ENCODE data around the gene TOP3B.
A peak's percentile ranks its signal among the peaks of the same experiment; 100 is the strongest.

The TOP3B gene

DNA sequence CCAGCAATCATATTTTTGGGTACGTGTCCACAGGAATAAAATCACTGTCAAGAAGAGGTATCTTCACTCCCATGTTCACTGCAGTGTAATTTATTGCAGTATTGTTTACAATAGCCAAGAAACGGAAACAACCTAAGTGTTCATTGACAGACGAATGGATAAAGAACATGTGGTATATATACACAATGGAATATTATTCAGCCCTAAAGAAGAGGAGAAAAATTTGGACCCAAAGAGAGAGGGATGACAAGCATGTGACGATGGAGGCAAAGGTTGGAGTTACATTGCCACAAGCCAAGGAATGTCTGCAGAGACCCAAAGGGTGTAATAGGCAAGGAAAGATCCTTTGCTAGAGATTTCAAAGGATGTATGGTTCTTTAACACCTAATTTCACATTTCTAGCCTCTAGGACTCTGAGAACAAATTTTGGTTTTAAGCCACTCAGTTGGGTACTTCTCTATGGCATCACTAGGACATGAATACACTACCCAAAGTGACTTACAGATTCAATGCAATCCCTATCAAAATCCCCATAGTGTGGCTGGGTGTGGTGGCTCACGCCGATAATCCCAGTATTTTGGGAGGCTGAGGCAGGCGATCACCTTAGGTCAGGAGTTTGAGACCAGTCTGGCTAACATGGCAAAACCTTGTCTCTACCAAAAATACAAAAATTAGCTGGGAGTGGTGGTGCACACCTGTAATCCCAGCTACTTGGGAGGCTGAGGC is 31.1 kb upstream of the TOP3B start:
- no peak for TF ChIP-seq Cebpa-rat (IDR thresholded peaks at IDR 0.05)
- H3K4me3 ChIP-seq, result no peak overlapping the region
- H3K4me1 ChIP-seq, result peaks cover 6% of the 10 kb centered on the region; the same call in 1 of the 2 replicates
- no peak overlapping the region for H3K4me2 ChIP-seq
- H4K20me1 ChIP-seq, result no peaks in the 10 kb centered on the region
- no peaks in the 10 kb centered on the region for H3K27me3 ChIP-seq
- no peak overlapping the region for H3K27ac ChIP-seq
- no peak overlapping the region for H3K9ac ChIP-seq
- no peaks in the 10 kb centered on the region for H3K9me3 ChIP-seq
- H3K36me3 ChIP-seq, result no peaks in the 10 kb centered on the region

DNA sequence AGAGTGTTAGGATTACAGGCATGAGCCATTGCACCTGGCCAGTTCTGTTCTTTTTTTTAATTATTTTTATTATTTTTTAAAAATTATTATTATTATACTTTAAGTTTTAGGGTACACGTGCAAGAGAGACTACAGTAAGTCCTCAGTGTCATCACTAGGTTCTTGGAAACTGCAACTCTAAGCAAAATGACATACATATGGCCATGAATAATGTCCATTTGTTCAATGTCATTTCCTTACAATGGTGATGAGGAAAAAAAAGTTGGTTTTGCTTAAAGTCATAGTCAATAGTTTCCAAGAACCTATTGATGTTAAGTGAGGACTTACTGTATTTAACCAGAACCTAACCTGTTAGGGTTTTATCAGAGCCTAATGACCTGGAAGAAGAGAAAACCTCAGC is 29.4 kb upstream of the TOP3B start:
- no peak overlapping the region for H3K4me3 ChIP-seq
- no peak overlapping the region for H3K27ac ChIP-seq
- no peak overlapping the region for H3K4me2 ChIP-seq
- no peaks in the 10 kb centered on the region for H3K9me3 ChIP-seq
- no peak overlapping the region for H3K9ac ChIP-seq
- no peaks in the 10 kb centered on the region for H4K20me1 ChIP-seq
- H3K27me3 ChIP-seq, result no peaks in the 10 kb centered on the region
- H3K36me3 ChIP-seq, result no peaks in the 10 kb centered on the region
- no peak for TF ChIP-seq Cebpa-rat (IDR thresholded peaks at IDR 0.05)
- peaks cover 5% of the 10 kb centered on the region; the same call in 1 of the 2 replicates for H3K4me1 ChIP-seq

DNA sequence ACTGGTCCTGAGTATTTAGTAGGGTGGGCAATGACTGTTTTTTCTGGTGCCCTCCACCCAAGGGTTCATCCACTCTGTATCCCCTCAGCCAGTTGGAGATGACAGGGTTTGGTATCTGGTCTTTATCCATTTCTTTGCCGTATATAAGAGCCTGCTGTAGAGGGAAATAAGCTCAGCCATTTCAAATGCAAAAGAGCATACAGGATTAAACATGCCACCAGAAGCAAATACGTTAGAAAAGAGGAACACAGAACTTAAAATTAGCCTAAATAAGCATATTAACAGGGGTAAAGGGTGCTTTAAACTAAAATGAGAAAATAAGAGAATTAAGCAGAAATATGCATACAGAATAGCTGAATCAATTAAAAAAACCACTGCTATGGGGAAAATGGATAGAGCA is 27.8 kb upstream of the TOP3B start:
- Histone ChIP-seq H3K27ac (no peak overlapping the region), H3K4me2 (peak overlapping the region; percentile 13; the same call in 1 of the 2 replicates), H3K36me3 (no peaks in the 10 kb centered on the region), H4K20me1 (no peaks in the 10 kb centered on the region), H3K4me3 (no peak overlapping the region), H3K9me3 (no peaks in the 10 kb centered on the region), H3K27me3 (no peaks in the 10 kb centered on the region), H3K9ac (no peak overlapping the region), H3K4me1 (peaks cover 5% of the 10 kb centered on the region; the same call in 1 of the 2 replicates)
- no peak for TF ChIP-seq Cebpa-rat (IDR thresholded peaks at IDR 0.05)

DNA sequence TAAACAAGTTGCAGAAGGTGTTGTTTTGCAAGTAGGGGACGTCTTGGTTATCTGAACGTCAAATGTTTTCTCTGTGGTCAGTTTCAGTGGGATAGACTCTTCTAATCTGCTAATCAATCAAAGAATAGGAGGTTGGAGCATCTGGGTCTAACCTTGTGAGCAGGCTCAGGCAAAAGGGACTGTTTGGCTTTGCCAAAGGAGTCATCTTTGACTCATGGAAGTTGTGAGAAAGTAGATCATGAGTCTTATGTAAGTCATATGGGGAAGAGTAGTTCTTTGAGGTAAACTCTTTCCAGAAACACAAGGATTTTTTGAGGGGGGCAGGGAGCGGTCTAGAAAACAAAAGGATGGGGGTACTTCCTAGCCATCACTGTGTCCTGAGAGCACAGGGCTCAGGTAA is 27.1 kb upstream of the TOP3B start:
- H4K20me1 ChIP-seq, result no peaks in the 10 kb centered on the region
- H3K27me3 ChIP-seq, result no peaks in the 10 kb centered on the region
- no peak overlapping the region for H3K27ac ChIP-seq
- H3K4me3 ChIP-seq, result no peak overlapping the region
- H3K9me3 ChIP-seq, result no peaks in the 10 kb centered on the region
- H3K9ac ChIP-seq, result no peak overlapping the region
- H3K4me2 ChIP-seq, result no peak overlapping the region
- H3K36me3 ChIP-seq, result no peaks in the 10 kb centered on the region
- H3K4me1 ChIP-seq, result peaks cover 5% of the 10 kb centered on the region; the same call in 1 of the 2 replicates
- no peak for TF ChIP-seq Cebpa-rat (IDR thresholded peaks at IDR 0.05)

DNA sequence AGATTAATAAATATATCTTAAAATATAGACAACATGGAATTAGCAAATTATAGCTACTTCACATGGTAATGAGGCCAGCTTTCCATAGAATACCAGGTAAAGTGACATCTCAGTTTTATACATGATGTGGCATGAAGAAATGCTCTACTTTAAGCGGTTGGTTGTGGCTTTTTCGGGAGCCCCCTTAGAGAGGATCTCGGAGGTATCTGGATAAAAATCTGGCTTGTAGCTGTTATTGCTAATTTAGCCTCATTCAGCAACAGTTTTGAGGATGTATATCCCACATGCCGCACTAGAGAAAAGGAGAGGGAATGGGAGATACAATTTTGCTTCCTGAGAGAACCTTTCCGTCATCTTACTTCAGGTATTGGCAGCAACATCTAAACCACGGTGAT is 24.0 kb upstream of the TOP3B start:
- Histone ChIP-seq H3K4me1 (peaks cover 5% of the 10 kb centered on the region; the same call in 1 of the 2 replicates), H3K27me3 (no peaks in the 10 kb centered on the region), H3K4me2 (no peak overlapping the region), H4K20me1 (no peaks in the 10 kb centered on the region), H3K27ac (no peak overlapping the region), H3K36me3 (no peaks in the 10 kb centered on the region), H3K9me3 (no peaks in the 10 kb centered on the region), H3K4me3 (no peak overlapping the region), H3K9ac (no peak overlapping the region)
- no peak for TF ChIP-seq Cebpa-rat (IDR thresholded peaks at IDR 0.05)

DNA sequence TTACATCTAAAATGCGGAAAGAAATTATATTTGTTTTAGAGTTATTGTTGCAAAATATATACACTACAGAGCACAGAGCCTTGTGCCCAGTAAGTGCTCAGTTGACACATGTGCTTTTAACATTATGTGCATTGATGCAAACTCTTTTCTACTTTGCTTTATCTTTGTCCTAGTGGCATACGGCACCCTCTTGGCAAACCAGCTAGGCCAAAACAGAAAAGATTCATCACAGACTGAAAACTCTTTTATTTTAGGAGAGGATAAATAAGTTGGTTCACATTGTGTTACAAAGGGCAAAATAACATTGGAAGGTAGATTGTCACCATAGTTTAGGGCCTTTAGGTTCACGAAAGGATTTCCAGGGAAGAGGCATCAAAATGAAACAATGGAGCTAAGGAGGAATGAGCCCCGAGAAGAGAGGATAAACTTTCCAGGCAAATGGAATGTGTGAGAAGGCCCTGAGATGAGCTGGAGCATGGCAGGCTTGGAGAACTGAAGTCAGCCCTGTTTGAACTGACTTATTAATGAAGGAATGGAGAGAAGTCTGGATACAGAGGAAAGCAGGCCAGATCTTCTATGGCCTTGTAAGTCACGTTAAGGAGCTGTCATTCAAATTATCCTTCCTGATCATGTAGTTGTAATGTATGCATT is 23.5 kb upstream of the TOP3B start:
- Histone ChIP-seq H3K9me3 (no peaks in the 10 kb centered on the region), H3K9ac (no peak overlapping the region), H4K20me1 (no peaks in the 10 kb centered on the region), H3K4me1 (peaks cover 5% of the 10 kb centered on the region; the same call in 1 of the 2 replicates), H3K36me3 (no peaks in the 10 kb centered on the region), H3K4me3 (no peak overlapping the region), H3K4me2 (no peak overlapping the region), H3K27ac (no peak overlapping the region), H3K27me3 (no peaks in the 10 kb centered on the region)
- no peak for TF ChIP-seq Cebpa-rat (IDR thresholded peaks at IDR 0.05)

DNA sequence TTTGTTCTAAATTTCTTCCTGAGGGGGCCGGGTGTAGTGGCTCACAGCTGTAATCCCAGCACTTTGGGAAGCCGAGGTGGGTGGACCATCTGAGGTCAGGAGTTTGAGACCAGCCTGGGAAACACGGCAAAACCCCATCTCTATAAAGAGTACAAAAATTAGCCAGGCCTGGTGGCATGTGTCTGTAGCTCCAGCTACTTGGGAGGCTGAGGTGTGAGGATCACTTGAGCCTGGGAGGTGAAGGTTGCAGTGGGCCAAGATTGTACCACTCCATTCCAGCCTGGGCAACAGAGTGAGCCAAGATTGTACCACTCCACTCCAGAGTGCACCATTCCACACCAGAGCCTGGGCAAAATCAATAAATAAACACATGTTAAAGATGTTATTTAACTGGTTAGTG is 20.6 kb upstream of the TOP3B start:
- Histone ChIP-seq H4K20me1 (no peaks in the 10 kb centered on the region), H3K4me2 (no peak overlapping the region), H3K4me3 (no peak overlapping the region), H3K4me1 (no peaks in the 10 kb centered on the region), H3K27ac (no peak overlapping the region), H3K36me3 (no peaks in the 10 kb centered on the region), H3K9me3 (no peaks in the 10 kb centered on the region), H3K9ac (no peak overlapping the region), H3K27me3 (no peaks in the 10 kb centered on the region)
- TF ChIP-seq Cebpa-rat (IDR thresholded peaks at IDR 0.05), result no peak

DNA sequence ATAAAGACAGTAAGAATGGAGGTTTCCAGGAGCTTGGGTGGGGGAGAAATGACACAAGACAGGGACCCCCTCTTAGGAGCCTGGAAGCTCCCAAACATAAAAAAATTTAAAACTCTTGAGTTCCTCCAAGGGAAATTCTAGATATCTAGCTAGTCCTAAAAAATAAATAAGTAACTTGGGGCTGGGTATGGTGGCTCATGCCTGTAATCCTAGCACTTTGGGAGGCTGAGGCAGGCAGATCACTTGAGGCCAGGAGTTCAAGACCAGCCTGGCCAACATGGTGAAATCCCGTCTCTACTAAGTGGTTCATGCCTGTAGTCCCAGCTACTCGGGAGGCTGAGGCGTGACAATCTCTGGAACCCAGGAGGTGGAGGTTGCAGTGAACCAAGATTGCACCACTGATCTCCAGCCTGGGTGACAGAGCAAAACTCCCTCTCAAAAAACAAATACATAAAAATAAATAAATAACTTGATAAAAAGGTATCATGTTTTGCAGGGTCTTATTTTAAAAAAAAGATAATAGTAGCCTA is 20.0 kb upstream of the TOP3B start:
- H3K9ac ChIP-seq, result no peak overlapping the region
- no peak for TF ChIP-seq Cebpa-rat (IDR thresholded peaks at IDR 0.05)
- H3K27me3 ChIP-seq, result no peaks in the 10 kb centered on the region

DNA sequence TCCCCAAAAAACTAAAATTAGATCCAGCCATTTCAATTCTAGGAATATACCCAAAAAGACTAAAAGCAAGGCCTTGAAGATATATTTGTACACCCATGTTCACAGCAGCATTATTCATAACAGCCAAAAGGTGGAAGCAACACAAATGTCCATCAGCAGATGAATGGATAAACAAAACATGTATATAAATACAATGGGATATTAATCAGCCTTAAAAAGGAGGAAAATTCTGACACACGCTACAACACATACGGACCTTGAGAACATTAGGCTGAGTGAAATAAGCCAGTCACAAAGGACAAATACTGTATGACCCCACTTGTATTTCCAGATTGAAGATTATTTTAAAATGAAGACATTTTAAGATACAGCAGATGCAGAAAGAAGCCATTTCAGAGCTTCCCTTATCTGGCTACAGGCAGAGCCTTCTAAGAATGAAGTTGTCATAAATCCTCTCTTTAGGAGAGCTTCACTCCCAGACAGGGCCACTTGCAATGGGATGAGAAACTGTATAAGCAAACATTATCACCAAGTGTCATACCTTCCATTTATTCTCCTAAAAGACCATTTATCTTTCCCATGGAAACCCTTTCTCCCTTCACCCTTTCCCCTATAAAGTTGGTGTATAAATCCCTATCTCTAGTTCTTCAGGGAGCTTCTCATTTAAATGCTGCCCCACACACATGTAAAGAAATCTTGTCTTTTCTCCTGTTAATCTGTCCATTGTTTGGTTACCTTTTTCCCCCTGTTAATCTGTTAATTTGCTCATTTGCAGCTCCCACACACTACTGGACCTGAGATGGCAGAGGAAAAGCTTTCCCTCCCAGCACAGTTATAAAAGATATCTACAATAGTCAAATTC is 19.3 kb upstream of the TOP3B start:
- Histone ChIP-seq H3K9ac (no peak overlapping the region), H4K20me1 (no peaks in the 10 kb centered on the region), H3K4me3 (no peak overlapping the region), H3K9me3 (no peaks in the 10 kb centered on the region), H3K36me3 (no peaks in the 10 kb centered on the region), H3K27me3 (no peaks in the 10 kb centered on the region), H3K27ac (no peak overlapping the region), H3K4me2 (no peak overlapping the region), H3K4me1 (no peaks in the 10 kb centered on the region)
- TF ChIP-seq Cebpa-rat (IDR thresholded peaks at IDR 0.05), result no peak

More for the DNA sequence above, 20.0 kb upstream of the TOP3B start:
- Histone ChIP-seq H4K20me1 (no peaks in the 10 kb centered on the region), H3K36me3 (no peaks in the 10 kb centered on the region), H3K4me3 (no peak overlapping the region), H3K4me1 (no peaks in the 10 kb centered on the region), H3K4me2 (no peak overlapping the region), H3K9me3 (no peaks in the 10 kb centered on the region), H3K27ac (no peak overlapping the region)
